Measurements from ENCODE around the gene TEX44.

Gene TEX44

DNA sequence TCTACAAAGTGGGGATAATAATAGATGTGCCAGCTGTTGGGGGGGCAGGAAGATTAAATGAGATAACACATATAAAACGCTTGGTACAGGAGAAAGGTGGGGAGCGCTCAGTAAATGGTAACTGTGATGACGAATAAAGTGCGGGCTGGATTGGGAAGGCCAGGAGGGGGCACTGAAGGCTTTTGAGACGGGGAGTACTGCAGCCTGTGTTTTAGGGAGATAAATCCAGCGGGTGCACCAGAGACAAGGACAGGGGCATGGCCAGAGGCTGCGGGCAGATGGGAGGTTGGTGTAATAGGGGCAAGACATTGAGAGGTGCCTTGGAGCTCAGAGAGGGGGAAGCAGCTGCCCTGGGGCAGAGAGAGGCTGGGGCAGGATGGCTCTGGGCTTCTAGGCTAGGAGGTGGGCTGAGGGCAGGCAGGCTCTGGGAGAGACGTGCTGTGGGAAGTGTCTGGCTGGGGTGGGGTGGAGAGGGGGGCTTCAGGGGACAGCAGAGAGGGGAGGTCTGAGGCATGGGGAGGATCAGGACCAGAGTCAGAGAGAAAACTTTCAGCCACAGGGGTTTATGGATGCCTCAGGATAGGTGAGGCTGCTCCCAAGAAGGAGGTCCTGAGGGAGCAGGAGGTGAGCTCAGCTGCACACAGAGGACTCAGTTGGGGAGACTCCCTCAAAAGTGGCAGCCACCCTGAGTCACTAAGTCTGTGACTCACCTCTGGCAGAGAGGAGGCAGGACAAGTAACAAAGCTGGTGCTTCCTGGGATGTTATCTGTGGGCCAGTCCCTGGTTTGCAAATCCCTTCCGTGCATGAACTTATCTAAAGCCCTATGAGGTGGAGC is 18.8 kb downstream of the TEX44 start:
- peak; percentile 14 for DNase-seq

DNA sequence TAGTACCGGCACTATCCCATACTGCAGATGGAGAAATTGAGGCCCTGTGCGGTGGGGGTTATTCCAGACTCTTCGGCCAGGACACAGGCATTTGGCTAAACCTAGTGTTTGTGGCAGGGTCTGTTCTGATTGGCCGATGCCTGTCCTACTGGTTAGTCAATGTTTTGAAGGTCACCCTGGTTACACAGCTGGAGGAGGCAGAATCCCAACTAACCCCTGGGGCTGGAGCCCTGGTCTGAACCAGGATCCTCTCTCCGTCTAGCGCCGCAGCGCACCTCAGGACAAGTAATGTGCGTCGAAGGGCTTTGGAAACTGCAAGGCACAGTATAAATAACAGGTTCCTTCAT is 19.4 kb downstream of the TEX44 start:
- no peak for DNase-seq

DNA sequence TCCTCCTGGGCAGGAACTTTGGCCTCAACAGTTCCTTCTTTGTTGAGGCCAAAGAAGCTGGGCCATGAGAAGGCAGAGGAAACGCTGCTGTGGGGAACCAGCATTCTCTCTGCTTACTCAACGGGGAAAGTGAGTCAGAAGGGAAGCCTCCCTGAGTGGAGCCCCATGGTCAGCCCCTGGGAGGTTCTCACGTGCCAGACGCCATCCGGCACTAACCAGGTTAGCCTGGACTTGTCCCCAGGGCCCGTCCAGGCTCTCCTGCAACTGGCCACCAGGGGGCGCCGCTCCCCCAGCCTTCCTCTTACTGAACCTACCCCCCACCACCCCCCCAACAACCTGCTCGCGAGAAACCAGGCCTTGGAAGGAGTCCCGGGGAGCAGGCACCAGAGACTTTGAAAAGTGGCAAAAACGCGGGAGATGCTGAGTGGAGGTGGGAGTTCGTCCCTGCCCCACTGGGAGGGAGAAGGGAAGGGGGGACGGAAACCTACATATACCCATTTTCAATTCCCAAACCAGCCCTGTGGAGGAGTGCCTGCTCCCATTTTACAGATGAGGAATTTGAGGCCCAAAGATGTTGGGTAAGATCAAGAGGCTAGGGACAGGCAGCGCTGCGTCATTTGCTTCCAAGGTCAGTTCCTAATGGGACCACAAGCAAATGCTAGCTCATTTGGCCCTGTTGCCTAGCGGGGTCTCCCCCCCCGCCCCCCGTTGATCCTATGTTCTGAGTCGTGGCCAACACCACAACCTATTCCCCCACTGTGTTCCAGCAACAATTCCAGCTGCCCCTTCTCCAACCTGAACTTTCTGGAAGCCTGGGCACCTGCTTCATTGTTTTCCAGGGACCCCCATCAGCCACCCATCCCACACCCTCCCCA is 20.0 kb downstream of the TEX44 start:
- peak; percentile 67 for DNase-seq

DNA sequence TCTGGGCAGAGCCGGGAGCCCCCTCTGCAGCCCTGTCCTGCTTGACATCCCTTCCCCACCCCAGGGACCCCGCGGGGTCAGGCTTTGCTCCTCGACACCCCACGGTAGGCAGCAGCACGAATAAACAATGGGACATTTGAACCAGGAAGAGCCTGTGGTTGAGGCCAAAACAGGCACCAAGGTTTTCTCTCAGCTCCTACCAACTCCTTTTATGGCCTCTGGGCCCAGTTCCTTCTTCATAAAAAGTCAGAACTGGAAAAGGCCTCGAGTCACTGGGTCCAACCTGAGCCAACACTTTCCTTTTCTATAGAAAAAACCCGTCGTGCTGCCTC is 20.6 kb downstream of the TEX44 start:
- no peak for DNase-seq

DNA sequence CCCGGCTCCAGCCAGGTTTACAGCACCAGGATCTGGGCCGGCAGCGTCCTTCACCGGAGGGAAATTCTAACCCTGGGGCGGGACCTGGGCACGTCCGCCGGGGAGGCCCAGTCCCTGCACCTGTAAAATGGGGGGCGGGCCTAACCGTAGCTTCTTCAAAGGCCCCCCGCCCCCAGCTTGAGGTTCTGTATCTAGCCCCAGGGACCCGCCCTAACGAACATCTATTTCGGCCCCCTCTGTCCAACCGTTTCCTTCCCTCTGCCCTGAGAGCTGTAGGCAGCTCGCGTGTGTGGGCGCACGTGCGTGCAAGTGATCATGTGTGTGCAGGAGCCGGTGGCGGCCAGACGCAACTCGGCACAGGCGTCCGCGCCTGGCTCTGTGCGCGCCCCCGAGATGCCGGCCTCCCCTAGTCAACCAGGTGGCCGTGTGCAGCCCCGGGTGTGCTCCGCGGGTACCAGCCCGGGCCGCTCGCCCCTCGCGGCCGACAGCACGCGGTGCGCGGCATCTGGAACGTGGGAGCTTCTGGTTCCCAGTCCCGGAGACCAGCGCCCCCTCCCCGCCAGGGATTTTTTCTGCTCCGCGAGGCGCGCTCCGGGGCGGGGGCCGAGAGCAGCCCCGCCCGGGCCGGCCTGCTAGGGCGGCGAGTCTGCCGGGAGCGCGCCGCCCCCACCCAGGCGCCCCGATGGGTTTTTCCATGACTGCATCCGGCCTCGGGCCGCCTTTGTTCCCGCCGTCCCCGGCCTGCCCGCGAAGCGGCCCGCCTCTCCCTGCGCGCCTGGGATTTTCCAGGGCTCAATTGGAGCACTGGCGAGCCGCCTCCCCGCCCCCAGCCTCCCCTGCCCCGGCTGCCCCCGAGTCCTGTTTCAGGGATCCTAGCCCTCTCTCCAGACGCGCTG is 21.2 kb downstream of the TEX44 start:
- DNase-seq, result no peak

DNA sequence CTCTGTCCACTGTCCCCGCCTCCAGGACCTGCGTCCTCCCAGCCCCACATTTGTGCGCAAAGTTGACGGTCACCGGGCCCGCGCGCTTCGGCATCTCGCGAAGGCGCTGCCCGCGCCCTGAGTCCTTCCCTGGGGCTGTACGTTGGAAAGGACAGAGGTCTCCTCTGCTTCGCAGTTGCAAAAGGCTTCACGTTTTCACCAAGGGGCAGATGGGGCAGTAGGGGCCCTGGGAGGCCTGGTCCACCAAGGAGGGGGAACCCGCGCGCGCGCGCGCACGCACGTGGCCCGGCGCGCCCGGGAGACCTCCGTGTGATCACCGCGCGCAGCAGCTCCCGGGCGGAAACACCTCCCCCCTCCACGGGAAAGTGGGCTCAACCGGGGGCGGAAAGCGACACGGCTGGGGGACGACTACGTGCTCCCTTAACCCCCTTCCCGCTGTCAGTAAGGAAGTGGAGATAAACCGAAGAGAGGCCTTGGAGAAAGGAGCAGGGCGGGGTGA is 21.9 kb downstream of the TEX44 start:
- no peak for DNase-seq

DNA sequence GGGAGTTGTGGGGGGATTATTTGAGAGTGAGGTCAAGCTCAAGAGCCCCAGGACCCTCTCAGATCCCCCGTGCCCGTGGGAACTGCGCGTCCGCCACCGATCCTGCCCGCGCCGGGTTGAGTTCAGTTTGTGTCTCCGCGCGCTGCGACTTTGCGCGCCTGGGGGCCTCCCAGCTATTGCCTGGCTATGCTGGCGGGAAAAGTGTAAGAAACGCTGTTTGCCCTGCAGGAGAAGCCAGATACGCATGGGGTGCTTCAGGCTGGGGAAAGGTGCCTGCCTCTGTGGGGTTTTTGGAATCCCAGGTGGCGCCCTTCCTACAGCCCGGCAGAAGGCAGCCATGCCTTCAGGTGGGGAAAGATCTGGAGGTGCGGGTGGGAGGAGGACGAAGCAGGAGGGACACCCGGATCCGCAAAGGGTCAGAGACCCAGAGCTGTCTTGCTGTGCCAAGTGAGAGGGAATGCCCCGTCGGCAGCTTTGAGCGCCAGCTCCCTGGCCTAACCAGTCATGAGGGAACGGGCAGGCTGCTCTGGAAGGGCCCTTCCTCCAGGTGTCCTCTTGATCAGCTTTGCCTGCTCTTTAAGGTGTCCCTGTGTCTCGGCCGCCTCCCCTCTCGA is 22.5 kb downstream of the TEX44 start:
- DNase-seq, result no peak

DNA sequence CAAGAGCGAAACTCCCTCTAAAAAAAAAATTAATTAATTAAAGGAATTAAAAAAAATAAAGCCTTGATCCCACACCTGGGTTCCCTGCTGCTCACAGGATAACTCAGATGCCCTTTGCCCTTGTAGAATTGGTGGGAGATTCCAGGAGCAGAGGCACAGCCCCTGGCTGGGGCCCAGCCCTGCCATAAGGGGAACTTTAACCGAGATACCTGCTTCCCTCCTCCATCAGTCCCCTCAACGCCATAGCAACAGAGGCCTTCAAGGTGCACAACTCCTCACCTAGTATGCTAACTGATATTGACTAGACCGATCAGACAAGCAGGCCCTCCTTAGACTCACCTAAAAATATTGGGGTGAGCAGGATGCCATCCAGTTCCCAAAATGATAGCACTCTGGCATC is 23.6 kb downstream of the TEX44 start:
- DNase-seq, result no peak

DNA sequence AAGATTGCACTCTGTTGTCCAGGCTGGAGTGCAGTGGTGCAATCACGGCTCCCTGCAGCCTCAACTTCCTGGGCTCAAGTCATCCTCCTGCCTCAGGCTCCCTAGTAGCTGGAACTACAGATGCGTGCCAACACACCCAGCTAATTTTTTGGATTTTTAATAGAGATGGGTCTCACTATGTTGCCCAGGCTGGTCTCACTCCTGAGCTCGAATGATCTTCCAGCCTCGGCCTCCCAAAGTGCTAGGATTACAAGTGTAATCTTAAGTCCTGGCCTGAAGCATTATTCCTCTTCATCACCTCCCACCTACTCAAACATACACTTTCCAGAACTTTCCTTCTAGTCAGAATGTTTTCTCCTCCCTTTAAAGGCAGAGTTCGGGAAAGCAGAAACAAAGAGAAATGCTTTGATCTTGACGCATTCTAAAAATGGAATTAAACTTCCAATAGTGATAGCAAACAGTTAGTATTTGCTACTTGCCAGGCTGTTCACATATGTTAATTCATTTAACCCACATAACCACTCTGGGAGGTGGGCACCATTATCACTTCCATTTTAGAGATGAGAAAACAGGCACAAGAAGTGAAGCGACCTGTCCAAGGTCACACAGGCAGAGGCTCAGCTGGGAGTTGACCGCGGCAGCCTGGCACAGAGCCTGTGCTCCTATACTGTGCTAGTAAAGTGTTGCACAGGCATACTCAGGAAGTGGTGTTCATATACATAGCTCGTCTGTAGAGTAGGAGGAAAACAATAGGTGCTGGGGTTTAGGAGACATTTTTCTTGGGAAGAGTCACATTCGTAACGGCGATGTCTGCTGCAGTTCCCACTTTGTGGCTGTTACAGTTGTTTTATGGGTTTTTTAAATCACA is 24.6 kb downstream of the TEX44 start:
- DNase-seq, result no peak

DNA sequence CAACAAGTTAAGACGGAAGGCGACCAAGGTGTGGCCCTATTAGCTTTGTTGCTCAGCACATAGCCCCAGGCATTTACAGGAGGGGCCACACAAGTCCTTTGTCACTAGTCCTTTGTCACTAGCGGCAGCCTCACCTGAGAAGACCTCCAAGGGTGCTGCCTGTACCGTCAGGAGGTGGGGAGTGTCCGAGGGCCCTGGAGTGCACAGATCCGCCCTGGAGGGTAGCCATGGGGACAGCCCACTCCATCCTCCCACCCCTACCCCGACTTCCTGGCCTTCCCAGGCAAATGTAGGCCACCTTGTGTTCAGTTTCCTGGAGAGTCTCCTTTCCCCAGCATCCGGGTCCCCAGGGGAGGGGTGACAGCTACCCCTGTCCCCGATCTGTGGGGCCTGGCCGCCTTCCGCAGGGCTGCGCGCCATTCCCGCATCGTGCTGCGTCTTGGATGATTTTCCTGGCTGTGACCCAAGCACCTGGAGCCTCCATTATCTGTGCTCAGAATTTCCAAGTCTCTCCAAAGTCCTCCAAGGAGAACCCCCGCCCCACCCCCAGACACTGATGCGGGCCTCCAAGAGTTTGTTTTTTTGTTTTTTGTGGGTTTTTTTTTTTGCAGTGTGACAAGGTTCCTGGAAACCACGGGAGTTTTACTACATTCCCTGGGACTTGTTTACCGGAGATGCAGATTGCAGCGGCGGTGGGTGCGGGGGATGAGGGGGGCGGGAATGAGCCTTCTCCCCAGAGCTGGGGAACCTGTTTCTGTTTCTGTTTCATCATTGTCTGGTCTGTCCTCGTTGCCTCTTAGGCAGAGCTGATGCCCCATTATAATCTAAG is 28.6 kb downstream of the TEX44 start:
- no peak for DNase-seq

DNA sequence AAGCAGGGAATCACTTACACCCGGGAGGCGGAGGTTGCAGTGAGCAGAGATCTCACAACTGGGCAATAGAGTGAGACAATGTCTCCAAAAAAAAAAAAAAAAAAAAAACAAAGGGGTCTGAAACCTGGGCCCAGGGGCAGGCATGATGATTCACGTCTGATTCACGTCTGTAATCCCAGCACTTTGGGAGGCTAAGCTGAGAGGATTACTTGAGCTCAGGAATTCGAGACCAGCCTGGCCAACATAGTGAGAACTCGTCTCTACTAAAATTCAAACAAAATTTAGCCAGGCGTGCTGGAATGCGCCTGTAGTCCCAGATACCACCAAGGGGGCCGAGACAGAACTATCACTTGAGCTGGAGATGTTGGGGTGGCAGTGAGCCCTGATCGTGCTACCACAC is 30.3 kb downstream of the TEX44 start:
- DNase-seq, result no peak

DNA sequence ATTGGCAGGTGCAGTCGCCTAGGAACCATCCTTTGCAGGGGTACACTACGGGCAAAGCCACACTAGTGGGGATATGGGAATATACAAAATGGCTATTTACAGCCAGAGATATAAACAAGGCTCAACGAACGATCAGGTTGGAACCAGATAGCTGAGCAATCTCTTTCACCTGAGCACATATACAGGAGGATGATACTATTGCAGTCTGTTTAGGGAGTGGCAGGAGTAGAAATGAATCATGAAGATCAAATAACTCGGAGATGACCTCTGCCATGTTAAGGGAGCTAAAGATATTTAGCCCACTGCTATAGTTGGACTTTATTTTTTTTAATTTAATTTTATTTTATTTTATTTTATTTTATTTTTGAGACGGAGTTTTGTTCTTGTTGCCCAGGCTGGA is 33.8 kb downstream of the TEX44 start:
- no peak for DNase-seq

DNA sequence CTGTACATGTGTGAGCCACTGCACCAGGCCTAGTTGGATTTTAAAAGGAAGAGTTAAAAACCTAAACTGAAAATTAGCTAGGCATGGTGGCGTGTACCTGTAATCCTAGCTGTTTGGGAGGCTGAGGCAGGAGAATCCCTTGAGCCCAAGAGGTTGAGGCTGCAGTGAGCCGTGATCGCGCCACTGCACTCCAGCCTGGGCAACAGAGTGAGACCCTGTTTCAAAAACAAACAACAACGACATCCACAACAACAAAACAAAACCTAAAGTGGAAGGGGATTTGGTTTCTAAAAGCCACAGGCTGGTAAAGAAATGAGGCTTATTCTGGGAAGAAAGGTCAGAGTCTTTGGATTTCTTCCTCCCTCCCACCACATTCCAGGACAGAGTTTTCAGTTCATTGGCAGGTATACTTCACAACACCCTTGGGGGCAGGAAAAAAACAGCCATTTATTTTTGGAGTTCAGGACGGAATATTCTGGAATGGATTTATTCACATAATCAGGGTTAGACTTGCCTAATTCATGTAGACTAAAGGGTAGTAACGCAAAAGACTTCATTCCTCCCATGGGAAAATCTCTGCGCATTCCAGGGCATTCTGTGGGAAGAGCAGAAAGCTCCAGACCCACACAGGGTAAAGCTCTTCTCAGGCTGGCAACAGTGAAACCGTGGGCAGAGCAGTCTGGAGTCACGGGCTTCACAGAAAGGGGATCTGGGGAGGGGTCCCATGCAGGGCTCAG is 34.9 kb downstream of the TEX44 start:
- DNase-seq, result no peak

DNA sequence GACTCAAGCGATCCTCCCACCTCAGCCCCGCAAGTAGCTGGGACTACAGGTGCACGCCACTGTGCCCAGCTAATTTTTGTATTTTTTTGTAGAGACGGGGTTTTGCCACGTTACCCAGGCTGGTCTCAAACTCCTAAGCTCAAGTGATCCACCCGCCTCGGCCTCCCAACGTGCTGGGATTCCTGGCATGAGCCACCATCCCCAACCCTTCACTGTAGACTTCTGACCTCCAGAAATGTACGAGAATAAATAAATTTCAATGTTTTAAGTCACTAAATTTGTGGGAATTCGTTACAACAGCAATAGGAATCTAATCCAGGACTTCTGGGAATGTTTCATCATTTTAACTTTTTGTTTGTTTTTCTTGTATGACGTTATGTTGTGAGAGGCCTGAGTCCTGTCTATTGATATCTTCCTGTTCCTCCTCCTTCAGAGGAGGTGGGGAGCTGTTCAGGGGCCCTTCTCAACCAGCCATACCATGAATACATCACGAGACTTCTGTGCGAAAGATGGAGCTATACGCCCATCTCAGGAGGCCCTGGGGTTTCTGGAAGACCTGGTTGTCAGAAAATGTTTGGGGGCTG is 40.0 kb downstream of the TEX44 start:
- DNase-seq, result no peak

DNA sequence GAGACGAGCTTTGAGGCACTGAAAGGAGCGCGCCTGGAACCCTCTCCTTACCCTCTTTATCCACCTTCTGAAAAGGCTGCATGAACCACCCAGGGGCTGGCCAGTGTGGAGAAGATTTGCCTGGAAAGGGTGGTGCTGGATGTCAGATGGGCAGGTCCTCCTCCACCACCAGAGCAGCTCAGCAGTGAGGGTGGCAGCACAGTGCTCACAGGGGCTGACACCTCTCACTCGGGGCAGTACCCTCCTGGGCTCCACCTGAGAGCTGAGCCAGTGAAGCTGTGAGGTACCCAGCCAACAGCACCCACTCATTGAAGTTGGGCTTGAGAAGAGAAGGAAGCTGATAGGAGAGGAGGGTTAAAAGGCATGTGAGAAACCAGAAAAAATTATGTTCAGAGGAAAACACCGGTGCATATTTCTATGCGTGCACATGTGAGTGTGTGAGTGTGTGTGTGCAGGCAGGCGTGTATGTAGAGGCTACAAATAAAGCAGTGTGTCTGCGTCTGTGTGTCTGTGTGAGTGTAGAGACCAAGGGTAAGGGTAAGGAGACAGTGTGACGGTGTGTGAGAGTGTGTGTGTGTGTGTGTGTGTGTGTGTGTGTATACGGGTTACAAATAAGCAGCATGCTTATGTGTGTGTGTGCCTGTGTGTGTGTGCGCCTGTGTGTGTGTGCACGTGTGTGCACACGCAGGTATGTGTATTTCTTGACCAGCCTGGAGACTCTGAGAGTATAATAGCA is 40.7 kb downstream of the TEX44 start:
- DNase-seq, result no peak

DNA sequence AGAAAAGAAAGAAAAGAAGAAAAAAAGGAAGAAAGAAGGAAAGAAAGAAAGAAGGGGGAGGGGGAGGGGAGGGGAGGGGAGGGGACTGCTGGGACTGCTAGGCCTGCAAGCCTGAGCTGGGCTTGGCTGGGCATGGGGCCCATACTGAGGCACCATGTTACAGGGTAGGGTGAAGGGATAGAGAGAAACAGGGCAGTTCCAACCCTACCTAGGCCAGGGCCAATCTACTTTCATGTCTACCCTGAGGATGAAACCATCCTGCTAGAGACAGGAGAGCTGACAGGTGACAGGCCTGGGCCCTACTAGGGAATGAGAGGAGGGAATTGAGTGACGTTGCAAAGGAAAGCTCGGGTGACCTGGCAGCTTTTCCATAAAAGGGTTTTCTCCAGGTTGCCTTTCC is 41.7 kb downstream of the TEX44 start:
- DNase-seq, result no peak

DNA sequence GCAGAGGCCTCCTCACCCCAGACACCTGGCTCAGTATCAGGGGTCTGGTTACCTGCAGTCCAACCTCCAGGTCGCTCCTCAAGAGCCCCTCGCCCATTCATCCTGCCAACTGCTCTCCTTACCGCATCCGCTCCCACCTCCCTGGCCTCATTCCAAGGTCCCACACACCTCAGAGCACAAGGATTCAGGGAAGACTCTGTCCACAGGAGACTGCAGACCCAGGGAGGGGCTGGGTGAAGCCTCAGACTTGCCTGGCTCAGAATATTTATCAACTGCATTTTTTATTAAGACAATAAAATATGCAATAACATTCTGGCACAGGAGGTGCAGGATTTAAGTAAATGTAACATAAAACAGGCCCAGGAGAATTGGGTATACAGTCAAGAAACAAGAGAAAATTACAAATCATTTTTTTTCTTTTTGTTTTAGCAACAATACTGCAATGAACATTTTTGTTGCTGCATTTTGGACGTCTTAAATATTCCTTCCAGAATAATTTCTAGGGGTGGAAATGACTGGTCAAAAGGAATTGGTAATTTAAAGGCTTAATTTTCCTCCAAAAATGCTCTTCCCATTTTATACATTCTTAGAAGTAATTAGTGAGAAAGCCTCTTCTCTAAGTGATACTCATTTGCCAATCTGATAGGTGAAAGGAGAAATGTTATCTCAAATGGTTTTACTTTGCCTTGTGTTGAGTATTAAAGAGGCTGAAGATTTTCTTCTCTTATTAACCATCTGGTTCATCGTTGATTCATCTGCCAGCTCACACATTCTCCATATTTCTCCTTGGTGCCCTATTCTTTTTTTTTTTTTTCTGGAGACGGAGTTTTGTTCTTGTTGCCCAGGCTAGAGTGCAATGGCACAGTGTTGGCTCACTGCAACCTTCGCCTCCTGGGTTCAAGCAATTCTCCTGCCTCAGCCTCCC is 42.5 kb downstream of the TEX44 start:
- DNase-seq, result no peak

DNA sequence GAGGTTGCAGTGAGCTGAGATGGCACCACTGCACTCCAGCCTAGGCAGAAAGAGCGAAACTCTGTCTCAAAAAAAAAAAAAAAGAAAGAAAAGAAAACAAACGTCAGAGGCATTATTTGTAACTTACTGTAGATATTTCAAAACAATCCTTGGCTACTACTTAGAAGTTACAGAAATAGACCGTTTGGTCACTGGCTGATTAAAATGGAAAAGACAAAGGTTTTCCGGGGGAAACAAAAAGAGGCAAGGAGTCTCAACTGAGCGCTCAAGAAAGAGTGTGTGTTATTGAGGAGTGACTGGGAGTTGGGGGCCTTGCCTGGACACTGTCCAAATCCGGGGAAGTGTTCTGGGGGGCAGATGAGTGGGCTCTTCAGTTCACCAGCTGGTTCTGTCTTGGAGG is 47.6 kb downstream of the TEX44 start:
- DNase-seq, result no peak

All from NCI-H1694 (cell line).